GM12892 (cell line): ENCODE results near the gene PSAP.

Experiments
- DNase-seq: peaks from one replicate; pipeline ENCODE4 v3.0.0; 2011; ENCODE audit not compliant: insufficient read length
- FAIRE-seq: peaks from 2 replicates; lab custom pipeline; 2011; peaks lifted over from hg19 to GRCh38; lab: Jason Lieb, UNC
- POLR2A ChIP-seq: IDR thresholded peaks from 2 replicates; pipeline ENCODE4 v1.6.1; 2011; ENCODE audit warnings: low read depth, low read length, control low read depth
- POLR2AphosphoS5 ChIP-seq: IDR thresholded peaks from 2 replicates; pipeline ENCODE4 v1.6.1; 2011; ENCODE audit warnings: low read depth, low read length, control low read depth
- TAF1 ChIP-seq: IDR thresholded peaks from 2 replicates; pipeline ENCODE4 v1.6.1; 2011; ENCODE audit warnings: low read depth, mild to moderate bottlenecking, control low read depth, low read length, borderline replicate concordance

Gene PSAP

GRCh38 chr10:71817831-71818655, 33.0 kb downstream of the PSAP start:
- no peak for DNase-seq
- FAIRE-seq, result no peak
- TF ChIP-seq POLR2A, result no peak
- TF ChIP-seq TAF1, result no peak
- no peak for TF ChIP-seq POLR2AphosphoS5

DNA sequence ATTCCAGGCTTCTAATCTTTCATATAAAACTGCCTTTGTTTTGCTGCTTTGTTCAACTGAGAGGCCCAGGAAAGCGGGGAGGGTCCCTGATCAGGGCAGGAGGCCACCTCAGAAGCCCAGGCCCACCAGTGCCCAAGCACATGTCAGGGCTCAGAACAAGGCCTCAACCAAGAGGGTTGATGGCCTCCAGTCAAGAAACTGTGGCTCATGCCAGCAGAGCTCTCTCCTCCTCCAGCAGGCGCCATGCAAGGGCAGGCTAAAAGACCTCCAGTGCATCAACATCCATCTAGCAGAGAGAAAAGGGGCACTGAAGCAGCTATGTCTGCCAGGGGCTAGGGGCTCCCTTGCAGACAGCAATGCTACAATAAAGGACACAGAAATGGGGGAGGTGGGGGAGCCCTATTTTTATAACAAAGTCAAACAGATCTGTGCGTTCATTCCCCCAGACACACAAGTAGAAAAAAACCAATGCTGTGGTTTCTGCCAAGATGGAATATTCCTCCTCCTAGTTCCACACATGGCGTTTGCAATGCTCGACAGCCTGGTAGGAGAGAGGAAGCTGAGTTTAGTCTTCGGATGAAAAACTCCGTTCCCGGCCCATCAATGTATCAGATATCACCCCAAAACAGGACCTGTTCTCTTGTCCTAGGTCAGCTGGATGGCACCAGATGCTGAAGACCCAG, 34.0 kb downstream of the PSAP start:
- FAIRE-seq, result no peak
- no peak for TF ChIP-seq TAF1
- TF ChIP-seq POLR2A, result no peak
- no peak for TF ChIP-seq POLR2AphosphoS5
- DNase-seq, result no peak

- TF ChIP-seq TAF1 (no peak), POLR2A (no peak), POLR2AphosphoS5 (no peak)
- FAIRE-seq, result no peak
- DNase-seq, result no peak
These were observed 34.6 kb downstream of the PSAP start for GRCh38 chr10:71816421-71816851.

- DNase-seq (no peak), FAIRE-seq (no peak)
- TF ChIP-seq TAF1, result no peak
- no peak; the same call in 1 of the 2 replicates for TF ChIP-seq POLR2AphosphoS5
- no peak for TF ChIP-seq POLR2A
These were observed 35.4 kb downstream of the PSAP start for GRCh38 chr10:71815515-71816130.

DNA sequence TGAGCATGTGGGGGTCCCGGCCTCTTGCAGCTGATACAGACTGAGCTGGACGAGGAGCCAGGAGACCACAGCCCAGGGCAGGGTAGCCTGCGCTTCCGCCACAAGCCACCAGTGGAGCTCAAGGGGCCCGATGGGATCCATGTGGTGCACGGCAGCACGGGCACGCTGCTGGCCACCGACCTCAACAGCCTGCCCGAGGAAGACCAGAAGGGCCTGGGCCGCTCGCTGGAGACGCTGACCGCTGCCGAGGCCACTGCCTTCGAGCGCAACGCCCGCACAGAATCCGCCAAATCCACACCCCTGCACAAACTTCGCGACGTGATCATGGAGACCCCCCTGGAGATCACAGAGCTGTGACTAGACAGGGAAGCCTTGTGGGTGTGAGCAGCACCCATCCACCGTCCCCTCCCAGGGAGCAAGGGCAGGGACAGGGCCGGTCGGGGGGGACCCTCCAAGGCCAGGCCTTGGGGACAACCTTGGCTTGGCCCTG, 36.1 kb downstream of the PSAP start:
- no peak for DNase-seq
- TF ChIP-seq POLR2AphosphoS5, result 0 out of 2 replicates have a peak, but pooled peaks have one; percentile 11
- TF ChIP-seq POLR2A, result peak; percentile 29; the same call in 1 of the 2 replicates
- no peak for TF ChIP-seq TAF1
- no peak for FAIRE-seq

DNA sequence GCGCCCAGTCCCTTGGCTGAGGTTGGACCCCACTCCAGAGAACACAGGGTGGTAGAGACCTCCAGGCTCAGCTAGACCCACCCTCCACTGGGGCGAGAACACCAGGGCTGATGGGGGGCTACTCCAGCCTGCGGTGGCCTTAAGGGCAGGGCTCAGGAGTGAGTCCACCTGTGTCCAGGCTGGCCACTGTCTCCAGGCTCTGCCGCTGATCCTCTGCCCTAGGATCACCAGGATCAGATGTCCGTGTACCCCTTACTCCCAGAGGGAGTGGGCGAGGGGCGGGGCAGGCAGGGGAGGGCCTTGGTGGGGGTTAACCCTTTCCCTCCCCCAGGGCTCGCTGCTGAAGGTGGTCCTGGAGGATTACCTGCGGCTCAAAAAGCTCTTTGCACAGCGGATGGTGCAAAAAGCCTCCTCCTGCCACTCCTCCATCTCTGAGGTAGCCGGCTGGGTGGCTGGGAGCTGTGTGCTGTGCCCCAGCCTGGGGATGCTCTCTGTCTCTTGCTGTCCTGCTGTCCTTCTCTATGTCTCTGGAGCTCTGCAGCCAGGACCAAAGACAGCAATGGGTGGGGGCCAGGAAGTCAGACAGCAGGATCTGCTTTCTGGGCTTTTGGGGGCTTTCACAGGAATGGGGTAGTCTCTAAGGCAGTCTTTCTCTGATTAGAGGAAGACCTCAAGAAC, 38.0 kb downstream of the PSAP start:
- DNase-seq, result no peak
- no peak for TF ChIP-seq POLR2A
- no peak for TF ChIP-seq POLR2AphosphoS5
- TF ChIP-seq TAF1, result no peak
- no peak for FAIRE-seq

DNA sequence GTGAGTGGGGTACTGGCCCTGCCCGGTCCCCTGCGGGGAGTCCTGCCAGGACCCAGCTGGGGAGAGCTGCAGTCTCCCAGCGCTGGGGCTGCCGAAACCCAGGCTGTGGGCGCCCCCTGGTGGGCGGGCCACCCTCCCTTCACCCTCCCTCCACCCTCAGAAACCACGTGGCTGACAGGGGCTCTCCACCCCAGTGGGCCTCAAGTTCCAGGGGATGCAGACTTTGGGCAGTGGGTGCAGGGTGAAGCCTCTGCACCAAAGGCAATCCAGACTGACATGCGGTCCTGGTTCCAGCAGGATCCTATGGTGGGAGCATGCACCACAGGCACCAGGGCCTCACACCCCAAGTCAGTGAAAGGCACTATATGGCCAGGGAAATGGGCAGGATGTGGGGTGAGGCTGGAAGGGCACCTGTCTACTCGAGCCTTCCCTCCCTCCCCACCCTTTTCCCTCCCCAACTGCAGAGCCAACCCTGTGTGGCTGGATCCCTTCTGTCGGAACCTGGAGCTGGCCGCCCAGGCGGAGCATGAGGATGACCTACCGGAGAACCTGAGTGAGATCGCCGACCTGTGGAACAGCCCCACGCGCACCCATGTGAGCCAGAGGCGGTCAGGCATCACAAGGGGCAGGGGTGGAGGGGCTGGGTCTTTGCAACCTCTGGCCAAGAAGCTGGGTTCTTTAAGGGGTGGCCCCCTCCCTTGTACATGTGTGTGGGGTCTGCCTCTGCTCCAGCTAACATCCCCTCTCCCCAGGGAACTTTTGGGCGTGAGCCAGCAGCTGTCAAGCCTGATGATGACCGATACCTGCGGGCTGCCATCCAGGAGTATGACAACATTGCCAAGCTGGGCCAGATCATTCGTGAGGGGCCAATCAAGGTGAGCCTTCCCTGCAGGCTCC, 38.8 kb downstream of the PSAP start:
- TF ChIP-seq POLR2A, result no peak
- no peak for TF ChIP-seq TAF1
- no peak for TF ChIP-seq POLR2AphosphoS5
- FAIRE-seq (peak; percentile 63), DNase-seq (peak; percentile 94)

DNA sequence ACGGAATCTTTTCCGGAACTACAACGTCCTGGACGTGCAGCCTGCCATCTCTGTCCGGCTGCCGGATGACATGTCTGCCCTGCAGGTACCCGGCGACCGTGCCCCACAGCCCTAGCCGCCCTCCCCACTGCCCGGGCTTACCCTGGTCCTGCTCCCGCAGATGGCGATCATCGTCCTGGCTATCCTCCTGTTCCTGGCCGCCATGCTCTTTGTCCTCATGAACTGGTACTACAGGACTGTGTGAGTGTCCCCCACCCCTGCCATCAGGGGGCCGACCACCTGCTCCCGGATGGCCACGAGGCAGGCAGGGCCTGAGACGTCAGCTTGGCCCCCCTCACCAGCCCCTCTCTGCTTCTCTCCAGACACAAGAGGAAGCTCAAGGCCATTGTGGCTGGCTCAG, 39.7 kb downstream of the PSAP start:
- FAIRE-seq (no peak), DNase-seq (no peak)
- TF ChIP-seq TAF1, result no peak
- TF ChIP-seq POLR2A, result no peak
- TF ChIP-seq POLR2AphosphoS5, result no peak

GRCh38 chr10:71810048-71810750, 40.9 kb downstream of the PSAP start:
- TF ChIP-seq POLR2AphosphoS5, result no peak
- no peak for TF ChIP-seq POLR2A
- TF ChIP-seq TAF1, result no peak
- no peak for DNase-seq
- no peak for FAIRE-seq
